Right lobe of liver (tissue), 4 donors: ENCODE results near the gene CKAP5.

Experiments
- CTCF ChIP-seq, 4 donors: fragments of 200-600 bp in 3 of 4; fragments of 450-650 bp in 1 of 4; IDR thresholded peaks; one replicate each; pipeline versions ENCODE4 v1.5.1 to v1.8.0; 2016 to 2022; ENCODE audit warnings: antibody characterized with exemption in 4 of 4, mild to moderate bottlenecking in 2 of 4
- POLR2A ChIP-seq: fragments of 450-650 bp; IDR thresholded peaks from one replicate; pipeline ENCODE4 v1.6.1; 2017; ENCODE audit warnings: antibody characterized with exemption, mild to moderate bottlenecking
- donor health status: DM: no; HTN: no; CAD: no.
- donor health status: DM: no; HTN: no; CAD: no.
- donor health status: DM: no; HTN: yes; CAD: no.

GRCh38 chr11:46696212-46696558 lies 149.9 kb downstream of the CKAP5 start:
- TF ChIP-seq CTCF (IDR thresholded peaks at IDR 0.05) (no peak), POLR2A (no peak)
